OCI-M2 (cell line): Measurements from ENCODE around the gene SYNDIG1.

ENCODE experiments used
- DNase-seq: peaks from one replicate; lab custom pipeline; 2025; ENCODE audit not compliant: unreplicated experiment; lab: John Stamatoyannopoulos, UW

SYNDIG1 gene

GRCh38 chr20:24446811-24447210 lies 22.6 kb upstream of the SYNDIG1 start:
- no peak for DNase-seq

GRCh38 chr20:24448170-24448569 lies 21.3 kb upstream of the SYNDIG1 start:
- DNase-seq, result no peak

- DNase-seq, result no peak
Observed at GRCh38 chr20:24449026-24449720, 20.3 kb upstream of the SYNDIG1 start.

GRCh38 chr20:24450177-24450576 lies 19.3 kb upstream of the SYNDIG1 start:
- no peak for DNase-seq

GRCh38 chr20:24450624-24451376 lies 18.6 kb upstream of the SYNDIG1 start:
- no peak for DNase-seq

- DNase-seq, result no peak
Observed at GRCh38 chr20:24451428-24451827, 18.0 kb upstream of the SYNDIG1 start.

- DNase-seq, result no peak
Observed at GRCh38 chr20:24452016-24452415, 17.4 kb upstream of the SYNDIG1 start.

- no peak for DNase-seq
Observed at GRCh38 chr20:24452498-24453127, 16.8 kb upstream of the SYNDIG1 start.

- DNase-seq, result no peak
Observed at GRCh38 chr20:24453869-24454268, 15.6 kb upstream of the SYNDIG1 start.

GRCh38 chr20:24455081-24455480 lies 14.3 kb upstream of the SYNDIG1 start:
- DNase-seq, result no peak

GRCh38 chr20:24456398-24456781 lies 13.0 kb upstream of the SYNDIG1 start:
- no peak for DNase-seq

GRCh38 chr20:24458436-24458835 lies 11.0 kb upstream of the SYNDIG1 start:
- DNase-seq, result no peak

- DNase-seq, result no peak
Observed at GRCh38 chr20:24459733-24460132, 9.7 kb upstream of the SYNDIG1 start.

- DNase-seq, result no peak
Observed at GRCh38 chr20:24460712-24461111, 8.7 kb upstream of the SYNDIG1 start.

- no peak for DNase-seq
Observed at GRCh38 chr20:24461848-24462247, 7.6 kb upstream of the SYNDIG1 start.

GRCh38 chr20:24462460-24463010 lies 6.9 kb upstream of the SYNDIG1 start:
- no peak for DNase-seq

GRCh38 chr20:24465159-24465558 lies 4.3 kb upstream of the SYNDIG1 start:
- no peak for DNase-seq

- no peak for DNase-seq
Observed at GRCh38 chr20:24465730-24466129, 3.7 kb upstream of the SYNDIG1 start.

- DNase-seq, result no peak
Observed at GRCh38 chr20:24468401-24469115, 871 bp upstream of the SYNDIG1 start.

GRCh38 chr20:24469894-24470745 lies 691 bp downstream of the SYNDIG1 start:
- DNase-seq, result no peak
